AG20443 (cell line): Measurements from ENCODE around the gene RASSF5.

Source experiments
- DNase-seq: peaks from one replicate; pipeline ENCODE4 v3.0.0; 2012; ENCODE audit warnings: low spot score, mixed read lengths

The RASSF5 gene

GRCh38 chr1:206497774-206498173, 9.6 kb upstream of the RASSF5 start:
- no peak for DNase-seq

- DNase-seq, result no peak
These were observed 8.6 kb upstream of the RASSF5 start for GRCh38 chr1:206498685-206499084.

GRCh38 chr1:206500046-206500445, 7.3 kb upstream of the RASSF5 start:
- no peak for DNase-seq

GRCh38 chr1:206501881-206502280, 5.5 kb upstream of the RASSF5 start:
- no peak for DNase-seq

- DNase-seq, result no peak
These were observed 4.9 kb upstream of the RASSF5 start for GRCh38 chr1:206502403-206502802.

- DNase-seq, result no peak
These were observed 4.5 kb upstream of the RASSF5 start for GRCh38 chr1:206502812-206503211.

- DNase-seq, result peak; percentile 89
These were observed 3.6 kb upstream of the RASSF5 start for GRCh38 chr1:206503591-206504362.

GRCh38 chr1:206504363-206504713, 3.0 kb upstream of the RASSF5 start:
- no peak for DNase-seq

GRCh38 chr1:206505702-206506355, 1.5 kb upstream of the RASSF5 start:
- peak; percentile 60 for DNase-seq

- DNase-seq, result no peak
These were observed 687 bp upstream of the RASSF5 start for GRCh38 chr1:206506405-206507283.

GRCh38 chr1:206508130-206508889, 979 bp downstream of the RASSF5 start:
- DNase-seq, result no peak

GRCh38 chr1:206508956-206509355, 1.6 kb downstream of the RASSF5 start:
- peak; percentile 70 for DNase-seq

GRCh38 chr1:206509612-206510257, 2.4 kb downstream of the RASSF5 start:
- DNase-seq, result no peak

GRCh38 chr1:206510371-206510770, 3.0 kb downstream of the RASSF5 start:
- no peak for DNase-seq

- no peak for DNase-seq
These were observed 4.2 kb downstream of the RASSF5 start for GRCh38 chr1:206511362-206512057.

GRCh38 chr1:206512058-206512850, 4.9 kb downstream of the RASSF5 start:
- DNase-seq, result no peak

- DNase-seq, result no peak
These were observed 5.5 kb downstream of the RASSF5 start for GRCh38 chr1:206512851-206513180.

- peak; percentile 94 for DNase-seq
These were observed 6.2 kb downstream of the RASSF5 start for GRCh38 chr1:206513312-206514111.

GRCh38 chr1:206514813-206515387, 7.6 kb downstream of the RASSF5 start:
- DNase-seq, result no peak
